GM12878 (cell line): Measurements from ENCODE around the gene COX6B1. TPM values are rescaled to one million over a fixed set of nuclear protein-coding genes. Genes with fewer than 3 reads are reported as not detected.

Source experiments
- ATAC-seq: fragments of 200-7000 bp; cut with Tn5 transposase; 3 replicates; pipeline ENCODE4 v1.9.1; 2020; ENCODE audit warnings: mild to moderate bottlenecking, moderate library complexity
- BruUV-seq: library from RNA; stranded (reverse); fragments of 400-500 nt; replicated peaks from 2 replicates; lab custom pipeline; 2021; lab: Mats Ljungman, UMichigan
- CTCF ChIA-PET: fragments of 300-600 bp; sonication (Branson Sonifier 250); formaldehyde crosslinking; extraction: SDS; loops from one replicate; lab custom pipeline; 2021; ENCODE audit warnings: inconsistent platforms; lab: Yijun Ruan, JAX
- POLR2A ChIA-PET: fragments of 350-600 bp; formaldehyde crosslinking; extraction: SDS; loops from one replicate; lab custom pipeline; 2021; ENCODE audit warnings: inconsistent platforms; lab: Charles Lee
- RAD21 ChIA-PET: fragments of 300-600 bp; sonication (Branson Sonifier 250); formaldehyde crosslinking; loops from one replicate; lab custom pipeline; 2023; ENCODE audit warnings: antibody characterized with exemption; ENCODE audit not compliant: unreplicated experiment; lab: Charles Lee
- SMC1A ChIA-PET: fragments of 300-600 bp; sonication (Branson Sonifier 250); formaldehyde crosslinking; loops from one replicate; lab custom pipeline; 2023; ENCODE audit not compliant: unreplicated experiment, uncharacterized antibody; lab: Charles Lee
- DNase-seq: peaks from one replicate; pipeline ENCODE4 v3.0.0-alpha.2; 2011; ENCODE audit warnings: low read depth, low spot score
- FAIRE-seq: peaks from 3 replicates; lab custom pipeline; 2011; peaks lifted over from hg19 to GRCh38; lab: Jason Lieb, UNC
- H2AFZ ChIP-seq: 2 replicates; pipeline ENCODE4 v1.6.0; 2011; ENCODE audit warnings: low read depth, low read length, control low read depth; ENCODE audit not compliant: control insufficient read depth
- H3K27ac ChIP-seq: 2 replicates; pipeline ENCODE4 v1.5.1; 2011; ENCODE audit warnings: control low read depth; ENCODE audit not compliant: control insufficient read depth, insufficient read depth
- H3K27me3 ChIP-seq, 2 experiments: replicated peaks in 1 of 2; 2 replicates each; pipeline versions ENCODE4 v1.6.0 to v1.6.1; 2011; ENCODE audit warnings: low read length in 1 of 2; ENCODE audit not compliant: control insufficient read depth in 2 of 2, insufficient read depth in 2 of 2
- H3K36me3 ChIP-seq, 2 experiments: 2 replicates each; pipeline ENCODE4 v1.5.1; 2011; ENCODE audit warnings: low read length in 1 of 2; ENCODE audit not compliant: control insufficient read depth in 2 of 2, insufficient read depth in 2 of 2
- H3K4me1 ChIP-seq: 2 replicates; pipeline ENCODE4 v1.6.1; 2011; ENCODE audit warnings: mild to moderate bottlenecking, low read length, moderate library complexity, mixed read lengths; ENCODE audit not compliant: control insufficient read depth, insufficient read depth
- H3K4me2 ChIP-seq: 2 replicates; pipeline ENCODE4 v1.6.0; 2011; ENCODE audit warnings: control low read depth; ENCODE audit not compliant: control insufficient read depth, insufficient read depth
- H3K4me3 ChIP-seq: fragments of 200-600 bp; sonication (generic); 2 replicates; pipeline ENCODE4 v1.5.1; 2016
- H3K79me2 ChIP-seq: 2 replicates; pipeline ENCODE4 v1.6.0; 2011; ENCODE audit warnings: low read length; ENCODE audit not compliant: control insufficient read depth, insufficient read depth
- H3K9ac ChIP-seq: 2 replicates; pipeline ENCODE4 v1.8.0; 2011; ENCODE audit warnings: low read length, control low read depth, mixed read lengths; ENCODE audit not compliant: control insufficient read depth, insufficient read depth
- H3K9me3 ChIP-seq: replicated peaks from 3 replicates; pipeline ENCODE4 v1.5.1; 2011; ENCODE audit warnings: mild to moderate bottlenecking, low read length; ENCODE audit not compliant: control insufficient read depth, insufficient read depth
- H4K20me1 ChIP-seq: 2 replicates; pipeline ENCODE4 v1.6.0; 2011; ENCODE audit not compliant: control insufficient read depth, insufficient read depth
- CEBPB ChIP-seq, 2 experiments: fragments of 150-350 bp in 1 of 2; IDR thresholded peaks; 2 replicates each; pipeline ENCODE4 v1.6.1; 2012 to 2014; ENCODE audit warnings: low read depth in 2 of 2, low read length in 2 of 2, borderline replicate concordance in 1 of 2, inconsistent platforms in 1 of 2
- CHD1 ChIP-seq: IDR thresholded peaks from 2 replicates; pipeline ENCODE4 v1.6.1; 2012; ENCODE audit warnings: low read depth, low read length, improper control_type of control experiment
- EED ChIP-seq: sonication (generic); IDR thresholded peaks from 2 replicates; pipeline ENCODE4 v1.6.1; 2016; ENCODE audit warnings: antibody characterized with exemption, low read depth
- ETV6 ChIP-seq, 2 experiments: fragments of 450-650 bp in 1 of 2; IDR thresholded peaks in 1 of 2; conservative IDR thresholded peaks in 1 of 2; 2 replicates each; pipeline ENCODE4 v1.6.1; 2014; ENCODE audit warnings: antibody characterized with exemption in 1 of 2, borderline replicate concordance in 1 of 2, low read depth in 1 of 2, mild to moderate bottlenecking in 1 of 2, moderate library complexity in 1 of 2
- FOXM1 ChIP-seq: IDR thresholded peaks from 2 replicates; pipeline ENCODE4 v1.6.1; 2012; ENCODE audit warnings: low read depth, mild to moderate bottlenecking, inconsistent platforms, low read length, moderate library complexity
- HCFC1 ChIP-seq: fragments of 150-350 bp; IDR thresholded peaks from 2 replicates; pipeline ENCODE4 v1.6.1; 2014; ENCODE audit warnings: low read length
- HDGF ChIP-seq: fragments of 450-650 bp; IDR thresholded peaks from 2 replicates; pipeline ENCODE4 v1.6.1; 2016; ENCODE audit warnings: antibody characterized with exemption
- JUNB ChIP-seq: IDR thresholded peaks from 2 replicates; pipeline ENCODE4 v1.6.1; 2016; ENCODE audit warnings: antibody characterized with exemption, mild to moderate bottlenecking
- JUND ChIP-seq: IDR thresholded peaks from 2 replicates; pipeline ENCODE4 v1.6.1; 2012; ENCODE audit warnings: low read depth, mild to moderate bottlenecking, low read length, improper control_type of control experiment, moderate library complexity
- LARP7 ChIP-seq: fragments of 450-650 bp; IDR thresholded peaks from 2 replicates; pipeline ENCODE4 v1.6.1; 2017; ENCODE audit warnings: mild to moderate bottlenecking
- NFIC ChIP-seq: IDR thresholded peaks from 2 replicates; pipeline ENCODE4 v1.6.1; 2012; ENCODE audit warnings: low read depth, mild to moderate bottlenecking, inconsistent platforms, low read length, moderate library complexity
- SMARCA5 ChIP-seq: fragments of 450-650 bp; IDR thresholded peaks from 2 replicates; pipeline ENCODE4 v1.6.1; 2017; ENCODE audit warnings: mild to moderate bottlenecking
- SP1 ChIP-seq: IDR thresholded peaks from one replicate; pipeline ENCODE4 v1.6.1; 2011; ENCODE audit warnings: low read depth, low read length
- ZNF24 ChIP-seq: fragments of 450-650 bp; IDR thresholded peaks from 2 replicates; pipeline ENCODE4 v1.6.1; 2017; ENCODE audit warnings: antibody characterized with exemption, mild to moderate bottlenecking
- WGBS: methylation state at CpG from one replicate; pipeline ENCODE4 v1.1.6; 2016; ENCODE audit warnings: low lambda C conversion rate; ENCODE audit not compliant: insufficient replicate concordance, insufficient coverage; ENCODE audit errors: missing lambda C conversion rate; 5-methylcytosine and 5-hydroxymethylcytosine counted together
- in situ Hi-C: fragments of 300-500 bp; cut with MboI; formaldehyde crosslinking; loops from 9 replicates; pipeline ENCODE4 v1.14.3; 2018; ENCODE audit warnings: mixed read lengths
- intact Hi-C: fragments of 100-400 bp; cut with micrococcal nuclease; formaldehyde crosslinking; loops from one replicate; pipeline ENCODE4 v1.14.2; 2022; ENCODE audit not compliant: unreplicated experiment
- polyA plus RNA-seq, 11 experiments: library from polyadenylated mRNA; depleted of rRNA in 4 of 11; unstranded in 6 of 11; stranded (reverse) in 5 of 11; fragments of >200 nt; fragmentation: Nextera tagmentation in 4 of 11; fragmentation: Illumina TruSeq in 1 of 11; extraction: Ambion mirVana in 4 of 11; extraction: Trizol in 1 of 11; gene quantifications; 1 replicate in 1 of 11; 2 replicates in 10 of 11; pipeline versions ENCODE4 v1.2.1 to v1.2.3, GENCODE V29; 2011 to 2016; ENCODE audit warnings: inconsistent platforms in 2 of 11, missing spikeins in 2 of 11, low read depth in 1 of 11
- total RNA-seq, 4 experiments: library from RNA; depleted of rRNA in 3 of 4; stranded (reverse); fragments of >200 nt in 3 of 4; fragmentation: Illumina TruSeq in 1 of 4; extraction: Trizol in 1 of 4; gene quantifications; 2 replicates each; pipeline versions ENCODE4 v1.2.1 to v1.2.3, GENCODE V29; 2013 to 2021
- TF ChIP-seq, protein P1 (sequence below): IDR thresholded peaks from 2 replicates; pipeline ENCODE4 v1.6.1; 2011; ENCODE audit warnings: borderline replicate concordance, low read depth, mild to moderate bottlenecking, moderate library complexity, low read length; ENCODE audit not compliant: insufficient read depth, poor library complexity, severe bottlenecking
- TF ChIP-seq, protein P2 (sequence below): fragments of 450-650 bp; conservative IDR thresholded peaks from 2 replicates; pipeline ENCODE4 v1.6.1; 2017; ENCODE audit warnings: mild to moderate bottlenecking, moderate library complexity
- TF ChIP-seq, protein P3 (sequence below): IDR thresholded peaks from 2 replicates; pipeline ENCODE4 v1.6.1; 2012; ENCODE audit warnings: low read length, inconsistent platforms

COX6B1 gene
- total and polyA plus RNA-seq, 10 of the 15 experiments (the other 5 are each of a cell fraction or from before 2014, with no cell fraction given) = 500 to 1,700 (median 862) TPM

DNA sequence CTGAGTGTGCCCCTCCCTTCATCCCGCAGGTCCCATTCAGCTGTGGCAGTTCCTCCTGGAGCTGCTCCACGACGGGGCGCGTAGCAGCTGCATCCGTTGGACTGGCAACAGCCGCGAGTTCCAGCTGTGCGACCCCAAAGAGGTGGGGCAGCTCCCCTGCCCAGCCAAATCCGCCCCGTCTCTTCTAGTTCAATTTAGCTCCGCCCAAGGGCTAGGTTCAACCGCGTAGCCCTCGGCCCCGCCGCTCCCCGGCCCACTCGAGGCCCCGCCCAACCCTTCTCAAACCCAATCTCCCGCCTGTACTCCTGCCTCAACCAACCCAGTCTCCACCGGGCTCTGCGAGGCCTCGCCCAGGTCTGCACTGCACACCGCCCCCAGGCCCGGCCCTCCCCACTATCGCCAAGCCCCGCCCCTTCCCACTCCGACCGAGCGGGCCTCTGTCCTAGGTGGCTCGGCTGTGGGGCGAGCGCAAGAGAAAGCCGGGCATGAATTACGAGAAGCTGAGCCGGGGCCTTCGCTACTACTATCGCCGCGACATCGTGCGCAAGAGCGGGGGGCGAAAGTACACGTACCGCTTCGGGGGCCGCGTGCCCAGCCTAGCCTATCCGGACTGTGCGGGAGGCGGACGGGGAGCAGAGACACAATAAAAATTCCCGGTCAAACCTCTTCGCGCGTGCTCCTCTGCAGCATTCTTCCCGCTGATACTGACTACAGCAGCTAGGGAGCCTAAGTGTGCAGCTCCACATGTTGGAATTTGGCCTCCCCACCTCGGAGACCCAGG lies 3.7 kb upstream of the COX6B1 start:
- peak overlapping the region; percentile 80 for H3K9ac ChIP-seq
- BruUV-seq = no TSS peak
- intact Hi-C loops (no loop called here), in situ Hi-C loops (no loop called here)
- ATAC-seq (peak; percentile 88), DNase-seq (peak; percentile 74), FAIRE-seq (peak; percentile 85)
- peak overlapping the region; percentile 84 for H3K27ac ChIP-seq
- peak overlapping the region; percentile 100 for H3K4me2 ChIP-seq
- H3K4me3 ChIP-seq = peak overlapping the region; percentile 75
- no peaks in the 10 kb centered on the region for H3K9me3 ChIP-seq
- no peaks in the 10 kb centered on the region; the same call in 1 of the 2 replicates for H4K20me1 ChIP-seq
- under 1% methylated on average over 60 of the region's 60 CpGs for WGBS
- H3K27me3 ChIP-seq = no peaks in the 10 kb centered on the region
- no peaks in the 10 kb centered on the region for H3K36me3 ChIP-seq
- peaks cover 30% of the 10 kb centered on the region for H3K4me1 ChIP-seq
- H2AFZ ChIP-seq = peak overlapping the region; percentile 100
- H3K79me2 ChIP-seq = peaks cover 13% of the 10 kb centered on the region
- ChIA-PET CTCF (interaction anchor here (0.7 to 1.6 kb wide), 4 partner anchors 69 to 483 kb away, joined by 3 read pairs; partner anchors contain the start of gene PSENEN), POLR2A (interaction anchor here (1.0 to 3.5 kb wide), 9 partner anchors 12 to 311 kb away, joined by 3 to 30 read pairs (median 5); partner anchors contain the start of genes HAUS5 and LIN37), SMC1A (interaction anchor here (0.8 to 1.9 kb wide), 4 partner anchors 32 to 291 kb away, joined by 3 to 10 read pairs (median 6); partner anchors contain the start of gene HAUS5), RAD21 (interaction anchor here (0.8 to 1.3 kb wide), 4 partner anchors 57 to 471 kb away, joined by 3 to 4 read pairs (median 4); partner anchors contain the start of genes POLR2I and TBCB)
- TF ChIP-seq CHD1 = no peak
- peak; percentile 15; the same call in 1 of the 2 replicates for TF ChIP-seq SMARCA5
- TF ChIP-seq NFIC = no peak
- TF ChIP-seq JUNB = no peak
- TF ChIP-seq, protein P1, sequence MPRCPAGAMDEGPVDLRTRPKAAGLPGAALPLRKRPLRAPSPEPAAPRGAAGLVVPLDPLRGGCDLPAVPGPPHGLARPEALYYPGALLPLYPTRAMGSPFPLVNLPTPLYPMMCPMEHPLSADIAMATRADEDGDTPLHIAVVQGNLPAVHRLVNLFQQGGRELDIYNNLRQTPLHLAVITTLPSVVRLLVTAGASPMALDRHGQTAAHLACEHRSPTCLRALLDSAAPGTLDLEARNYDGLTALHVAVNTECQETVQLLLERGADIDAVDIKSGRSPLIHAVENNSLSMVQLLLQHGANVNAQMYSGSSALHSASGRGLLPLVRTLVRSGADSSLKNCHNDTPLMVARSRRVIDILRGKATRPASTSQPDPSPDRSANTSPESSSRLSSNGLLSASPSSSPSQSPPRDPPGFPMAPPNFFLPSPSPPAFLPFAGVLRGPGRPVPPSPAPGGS = no peak
- 0 out of 2 replicates have a peak, but pooled peaks have one; percentile 19 for TF ChIP-seq EED
- no peak for TF ChIP-seq CEBPB (IDR thresholded peaks at IDR 0.05; ENCODE audit: borderline replicate concordance in 1 of 2, low read depth in 2 of 2, low read length in 2 of 2)
- TF ChIP-seq SP1 = peak; percentile 17
- TF ChIP-seq HDGF = peak; percentile 98
- TF ChIP-seq, protein P2, sequence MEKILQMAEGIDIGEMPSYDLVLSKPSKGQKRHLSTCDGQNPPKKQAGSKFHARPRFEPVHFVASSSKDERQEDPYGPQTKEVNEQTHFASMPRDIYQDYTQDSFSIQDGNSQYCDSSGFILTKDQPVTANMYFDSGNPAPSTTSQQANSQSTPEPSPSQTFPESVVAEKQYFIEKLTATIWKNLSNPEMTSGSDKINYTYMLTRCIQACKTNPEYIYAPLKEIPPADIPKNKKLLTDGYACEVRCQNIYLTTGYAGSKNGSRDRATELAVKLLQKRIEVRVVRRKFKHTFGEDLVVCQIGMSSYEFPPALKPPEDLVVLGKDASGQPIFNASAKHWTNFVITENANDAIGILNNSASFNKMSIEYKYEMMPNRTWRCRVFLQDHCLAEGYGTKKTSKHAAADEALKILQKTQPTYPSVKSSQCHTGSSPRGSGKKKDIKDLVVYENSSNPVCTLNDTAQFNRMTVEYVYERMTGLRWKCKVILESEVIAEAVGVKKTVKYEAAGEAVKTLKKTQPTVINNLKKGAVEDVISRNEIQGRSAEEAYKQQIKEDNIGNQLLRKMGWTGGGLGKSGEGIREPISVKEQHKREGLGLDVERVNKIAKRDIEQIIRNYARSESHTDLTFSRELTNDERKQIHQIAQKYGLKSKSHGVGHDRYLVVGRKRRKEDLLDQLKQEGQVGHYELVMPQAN = peak; percentile 21; the same call in 1 of the 2 replicates
- no peak for TF ChIP-seq HCFC1
- no peak for TF ChIP-seq FOXM1
- no peak for TF ChIP-seq JUND
- no peak for TF ChIP-seq ETV6 (conservative IDR thresholded peaks at IDR 0.05 in 1 of 2, IDR thresholded peaks at IDR 0.05 in 1 of 2; ENCODE audit: borderline replicate concordance in 1 of 2, low read depth in 1 of 2)
- no peak for TF ChIP-seq ZNF24
- 0 out of 2 replicates have a peak, but pooled peaks have one; percentile 36 for TF ChIP-seq LARP7
- TF ChIP-seq, protein P3, sequence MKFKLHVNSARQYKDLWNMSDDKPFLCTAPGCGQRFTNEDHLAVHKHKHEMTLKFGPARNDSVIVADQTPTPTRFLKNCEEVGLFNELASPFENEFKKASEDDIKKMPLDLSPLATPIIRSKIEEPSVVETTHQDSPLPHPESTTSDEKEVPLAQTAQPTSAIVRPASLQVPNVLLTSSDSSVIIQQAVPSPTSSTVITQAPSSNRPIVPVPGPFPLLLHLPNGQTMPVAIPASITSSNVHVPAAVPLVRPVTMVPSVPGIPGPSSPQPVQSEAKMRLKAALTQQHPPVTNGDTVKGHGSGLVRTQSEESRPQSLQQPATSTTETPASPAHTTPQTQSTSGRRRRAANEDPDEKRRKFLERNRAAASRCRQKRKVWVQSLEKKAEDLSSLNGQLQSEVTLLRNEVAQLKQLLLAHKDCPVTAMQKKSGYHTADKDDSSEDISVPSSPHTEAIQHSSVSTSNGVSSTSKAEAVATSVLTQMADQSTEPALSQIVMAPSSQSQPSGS = no peak
